ENCODE measurements around the gene RSAD1.

Gene RSAD1

GRCh38 chr17:50492214-50492613 is 13.6 kb downstream of the RSAD1 start:
- no peak overlapping the region for H3K4me3 ChIP-seq (replicated peaks; ENCODE audit: low read depth, low read length)
- no peak for DNase-seq (ENCODE audit: low read depth)
- TF ChIP-seq, protein P1, sequence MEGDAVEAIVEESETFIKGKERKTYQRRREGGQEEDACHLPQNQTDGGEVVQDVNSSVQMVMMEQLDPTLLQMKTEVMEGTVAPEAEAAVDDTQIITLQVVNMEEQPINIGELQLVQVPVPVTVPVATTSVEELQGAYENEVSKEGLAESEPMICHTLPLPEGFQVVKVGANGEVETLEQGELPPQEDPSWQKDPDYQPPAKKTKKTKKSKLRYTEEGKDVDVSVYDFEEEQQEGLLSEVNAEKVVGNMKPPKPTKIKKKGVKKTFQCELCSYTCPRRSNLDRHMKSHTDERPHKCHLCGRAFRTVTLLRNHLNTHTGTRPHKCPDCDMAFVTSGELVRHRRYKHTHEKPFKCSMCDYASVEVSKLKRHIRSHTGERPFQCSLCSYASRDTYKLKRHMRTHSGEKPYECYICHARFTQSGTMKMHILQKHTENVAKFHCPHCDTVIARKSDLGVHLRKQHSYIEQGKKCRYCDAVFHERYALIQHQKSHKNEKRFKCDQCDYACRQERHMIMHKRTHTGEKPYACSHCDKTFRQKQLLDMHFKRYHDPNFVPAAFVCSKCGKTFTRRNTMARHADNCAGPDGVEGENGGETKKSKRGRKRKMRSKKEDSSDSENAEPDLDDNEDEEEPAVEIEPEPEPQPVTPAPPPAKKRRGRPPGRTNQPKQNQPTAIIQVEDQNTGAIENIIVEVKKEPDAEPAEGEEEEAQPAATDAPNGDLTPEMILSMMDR (IDR thresholded peaks at IDR 0.05; ENCODE audit: low read length, missing control alignments), result no peak

GRCh38 chr17:50493744-50494143 is 15.1 kb downstream of the RSAD1 start:
- TF ChIP-seq, protein P1 (IDR thresholded peaks at IDR 0.05; ENCODE audit: low read length, missing control alignments), result no peak
- no peak overlapping the region for H3K4me3 ChIP-seq (replicated peaks; ENCODE audit: low read depth, low read length)
- no peak for DNase-seq (ENCODE audit: low read depth)

DNA sequence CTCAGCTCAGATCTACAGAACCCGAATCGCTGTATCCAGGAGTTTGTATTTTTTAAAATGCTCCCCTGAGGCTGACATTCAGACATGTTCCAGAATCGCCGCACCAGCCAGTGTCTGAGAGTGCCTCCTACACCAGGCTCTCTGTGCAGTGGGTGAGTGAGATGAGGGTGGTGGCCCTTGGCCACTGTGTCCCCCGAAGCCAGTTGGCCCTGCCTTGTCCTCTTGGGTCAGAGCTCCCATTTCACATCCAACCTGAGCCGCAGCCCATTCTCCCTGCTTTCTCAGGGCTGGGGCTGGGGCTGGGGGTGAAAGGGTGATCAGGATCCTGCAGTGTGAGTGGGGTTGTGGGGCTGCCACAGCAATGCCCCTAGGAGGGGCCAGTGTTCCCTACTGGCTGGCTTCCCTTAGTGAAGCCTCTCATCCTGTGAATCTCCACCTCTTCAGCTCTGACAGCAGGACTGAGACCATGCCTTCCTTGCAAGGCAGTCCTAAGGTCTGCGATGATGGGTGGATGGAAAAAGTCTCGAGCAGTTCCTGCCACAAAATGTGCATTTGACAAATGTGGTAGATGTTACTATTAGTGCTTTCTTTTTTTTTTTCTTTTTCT is 16.7 kb downstream of the RSAD1 start:
- H3K4me3 ChIP-seq (replicated peaks; ENCODE audit: low read depth, low read length), result no peak overlapping the region
- DNase-seq (ENCODE audit: low read depth), result no peak
- TF ChIP-seq, protein P1 (IDR thresholded peaks at IDR 0.05; ENCODE audit: low read length, missing control alignments), result no peak

DNA sequence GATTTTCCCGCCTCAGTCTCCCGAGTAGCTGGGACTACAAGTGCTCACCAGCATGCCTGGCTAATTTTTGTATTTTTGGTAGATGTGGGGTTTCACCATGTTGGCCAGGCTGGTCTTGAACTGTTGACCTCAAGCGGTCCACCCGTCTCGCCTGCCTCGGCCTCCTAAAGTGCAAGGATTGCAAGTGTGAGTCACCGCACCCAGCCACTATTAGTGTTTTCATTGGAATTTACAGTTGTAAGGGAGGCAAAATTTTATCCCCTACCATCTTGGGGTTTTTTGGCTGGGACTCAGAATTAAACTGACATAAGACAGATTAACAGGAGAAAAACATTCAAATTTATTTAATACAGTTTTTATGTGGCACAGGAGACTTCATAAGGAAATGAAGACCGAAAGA is 17.3 kb downstream of the RSAD1 start:
- TF ChIP-seq, protein P1 (IDR thresholded peaks at IDR 0.05; ENCODE audit: low read length, missing control alignments), result no peak

GRCh38 chr17:50498021-50498874 is 19.6 kb downstream of the RSAD1 start:
- TF ChIP-seq, protein P1 (IDR thresholded peaks at IDR 0.05; ENCODE audit: low read length, missing control alignments), result no peak
- H3K4me3 ChIP-seq (replicated peaks; ENCODE audit: low read depth, low read length), result no peak overlapping the region
- DNase-seq (ENCODE audit: low read depth), result no peak

More for the DNA sequence above, 17.3 kb downstream of the RSAD1 start:
- no peak overlapping the region for H3K4me3 ChIP-seq (replicated peaks; ENCODE audit: low read depth, low read length)
- DNase-seq (ENCODE audit: low read depth), result no peak

DNA sequence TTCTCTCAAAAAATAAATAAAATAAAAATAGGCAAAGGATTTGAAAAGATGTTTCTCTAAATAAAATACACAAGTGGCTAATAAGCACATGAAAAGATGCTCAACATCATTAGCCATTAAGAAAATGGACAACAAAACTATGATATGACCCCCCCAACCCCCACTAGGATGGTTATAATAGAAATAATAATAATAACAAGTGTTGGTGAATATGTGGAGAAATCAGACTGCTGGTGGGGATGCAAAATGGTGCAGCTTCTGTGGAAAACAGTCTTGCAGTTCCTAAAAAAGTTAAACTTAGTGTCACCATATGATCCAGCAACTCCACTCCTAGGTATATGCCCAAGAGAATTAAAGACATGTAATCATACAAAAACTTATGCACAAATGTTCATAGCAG is 20.6 kb downstream of the RSAD1 start:
- H3K4me3 ChIP-seq (replicated peaks; ENCODE audit: low read depth, low read length), result no peak overlapping the region
- TF ChIP-seq, protein P1 (IDR thresholded peaks at IDR 0.05; ENCODE audit: low read length, missing control alignments), result no peak
- no peak for DNase-seq (ENCODE audit: low read depth)
